ENCODE results near the gene ADAP2.

- TF ChIP-seq GATA2 (IDR thresholded peaks at IDR 0.05; ENCODE audit: low read depth, low read length) (no peak), GATA3 (IDR thresholded peaks at IDR 0.05; ENCODE audit: low read depth, low read length) (no peak)
Measured at GRCh38 chr17:30942308-30943079, 20.7 kb downstream of the ADAP2 start.
